Adipose tissue (tissue), 3 donors: ENCODE measurements around the gene SEC14L6. TPM values are rescaled to one million over a fixed set of nuclear protein-coding genes. Genes with fewer than 3 reads are reported as not detected.

ENCODE experiments used
- H3K27ac ChIP-seq: one replicate; pipeline ENCODE4 v1.5.1; 2013; ENCODE audit warnings: low read depth, low read length
- WGBS, 3 donors: extraction: QIAGEN DNeasy Blood & Tissue Kit; methylation state at CpG; one replicate each; pipeline ENCODE4 v1.1.7; 2013; 5-methylcytosine and 5-hydroxymethylcytosine counted together
- polyA plus RNA-seq, 3 donors: library from polyadenylated mRNA; stranded (reverse); fragments of 200-250 nt; gene quantifications; one replicate each; pipeline ENCODE4 v1.2.3, GENCODE V29; 2013
- donor health status: healthy with polysubstance abuse.
- donor health status: Bipolar disorder and iron deficiency.
- donor health status: healthy.

SEC14L6 gene
- polyA plus RNA-seq, 3 donors, result 0.11 to 1.3 (median 0.37) TPM

DNA sequence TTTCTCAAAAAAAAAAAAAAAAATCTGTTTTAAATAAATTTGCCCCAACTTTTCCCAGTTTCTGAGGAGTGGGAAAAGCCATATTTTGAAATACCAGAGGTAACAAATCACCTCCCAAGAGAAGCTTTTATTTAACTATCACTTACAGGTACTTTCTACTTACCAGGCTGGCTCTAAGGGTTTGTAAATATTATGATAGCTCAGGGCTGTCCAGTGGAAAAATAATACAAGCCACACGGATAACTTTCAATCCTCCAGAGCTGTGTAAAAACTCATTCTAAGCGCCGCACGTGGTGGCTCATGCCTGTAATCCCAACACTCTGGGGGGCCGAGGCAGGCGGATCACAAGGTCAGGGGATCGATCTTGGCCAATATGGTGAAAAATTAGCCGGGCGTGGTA, 35.4 kb downstream of the SEC14L6 start:
- 82 to 90% (median 89%) methylated on average over 9 of the region's 9 CpGs for WGBS, 3 donors
- no peak overlapping the region for H3K27ac ChIP-seq

- WGBS, 3 donors, result 56 to 96% (median 93%) methylated on average over 5 of the region's 5 CpGs
- H3K27ac ChIP-seq, result no peak overlapping the region
These were observed 38.3 kb downstream of the SEC14L6 start for GRCh38 chr22:30508216-30508615.

DNA sequence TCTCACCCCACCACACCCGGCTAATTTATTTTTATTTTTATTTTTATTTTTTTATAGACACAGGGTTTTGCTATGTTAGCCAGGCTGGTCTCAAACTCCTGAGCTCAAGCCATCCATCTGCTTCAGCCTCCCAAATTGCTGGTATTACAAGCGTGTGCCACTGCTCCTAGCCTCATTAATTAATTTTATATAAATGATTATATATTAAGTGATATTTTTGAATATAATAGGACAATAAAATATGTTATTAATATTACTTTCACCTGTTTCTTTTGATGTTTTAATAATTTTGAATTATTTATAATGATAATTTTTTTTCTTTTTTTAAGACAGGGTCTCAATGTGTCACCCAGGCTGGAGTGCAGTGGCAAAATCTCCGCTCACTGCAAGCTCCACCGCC, 38.9 kb downstream of the SEC14L6 start:
- H3K27ac ChIP-seq, result no peak overlapping the region
- WGBS, 3 donors, result 85 to 88% (median 86%) methylated on average over 4 of the region's 4 CpGs

GRCh38 chr22:30506507-30506968, 40.0 kb downstream of the SEC14L6 start:
- WGBS, 3 donors, result 75 to 82% (median 80%) methylated on average over 8 of the region's 8 CpGs
- H3K27ac ChIP-seq, result no peak overlapping the region

DNA sequence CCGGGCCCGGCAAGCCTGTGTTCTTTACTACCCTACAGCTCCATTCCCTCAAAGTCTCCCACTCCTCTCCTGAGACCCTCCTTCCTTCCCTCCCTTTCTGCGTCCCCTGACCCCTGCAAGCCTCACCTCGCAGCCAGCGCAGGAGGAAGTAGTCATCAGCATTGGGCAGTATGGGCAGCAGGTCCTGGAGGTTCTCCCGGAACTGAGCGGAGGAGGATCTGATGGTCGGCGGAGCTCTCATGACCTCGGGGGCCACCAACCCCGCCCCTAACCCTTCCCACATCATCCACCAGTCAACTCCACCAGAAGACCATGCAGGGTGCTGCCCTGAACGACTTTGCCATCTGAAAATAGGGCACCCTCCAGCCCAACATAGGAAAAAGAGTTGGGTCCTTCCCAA, 43.0 kb downstream of the SEC14L6 start:
- 72 to 80% (median 80%) methylated on average over 12 of the region's 12 CpGs for WGBS, 3 donors
- no peak overlapping the region for H3K27ac ChIP-seq

DNA sequence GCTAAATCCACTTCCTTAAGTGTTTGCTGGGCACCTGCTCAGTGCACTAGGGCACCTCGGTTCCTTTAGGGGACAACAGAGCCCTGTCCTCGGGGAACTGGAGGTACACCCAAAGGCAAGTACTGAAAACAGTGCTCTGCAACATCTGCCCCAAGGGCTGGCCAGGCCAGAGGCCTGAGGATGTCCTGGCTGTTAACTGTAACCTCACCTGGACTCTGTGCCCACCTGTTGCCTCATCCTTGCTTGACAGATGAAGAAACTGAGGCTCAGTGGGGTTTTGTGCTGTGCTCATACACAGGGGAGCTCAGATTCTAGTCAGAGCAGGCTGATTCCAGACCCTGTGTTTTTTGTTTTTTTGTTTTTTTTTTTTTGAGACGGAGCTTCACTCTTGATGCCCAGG, 43.6 kb downstream of the SEC14L6 start:
- WGBS, 3 donors, result 69 to 83% (median 83%) methylated on average over 3 of the region's 3 CpGs
- no peak overlapping the region for H3K27ac ChIP-seq

- H3K27ac ChIP-seq, result no peak overlapping the region
- 66 to 87% (median 81%) methylated on average over 4 of the region's 4 CpGs for WGBS, 3 donors
These were observed 44.4 kb downstream of the SEC14L6 start for GRCh38 chr22:30502153-30502552.

DNA sequence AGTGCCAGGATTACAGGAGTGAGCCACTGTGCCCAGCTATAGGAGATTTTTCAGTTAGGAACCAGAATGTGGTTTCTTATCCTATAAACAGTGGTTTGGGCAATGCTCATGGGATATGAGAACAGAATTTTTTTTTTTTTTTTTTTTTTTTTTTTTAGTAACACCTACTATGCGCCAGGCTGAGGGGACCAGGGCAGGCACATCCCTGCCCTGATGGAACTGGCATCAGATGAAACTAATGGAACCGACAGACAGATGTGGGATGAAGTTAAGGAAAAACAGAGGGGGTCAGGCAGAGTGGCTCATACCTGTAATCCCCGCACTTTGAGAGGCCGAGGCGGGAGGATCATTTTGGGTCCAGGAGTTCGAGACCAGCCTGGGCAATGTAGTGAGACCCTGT, 45.9 kb downstream of the SEC14L6 start:
- no peak overlapping the region for H3K27ac ChIP-seq
- 82 to 93% (median 91%) methylated on average over 6 of the region's 6 CpGs for WGBS, 3 donors

DNA sequence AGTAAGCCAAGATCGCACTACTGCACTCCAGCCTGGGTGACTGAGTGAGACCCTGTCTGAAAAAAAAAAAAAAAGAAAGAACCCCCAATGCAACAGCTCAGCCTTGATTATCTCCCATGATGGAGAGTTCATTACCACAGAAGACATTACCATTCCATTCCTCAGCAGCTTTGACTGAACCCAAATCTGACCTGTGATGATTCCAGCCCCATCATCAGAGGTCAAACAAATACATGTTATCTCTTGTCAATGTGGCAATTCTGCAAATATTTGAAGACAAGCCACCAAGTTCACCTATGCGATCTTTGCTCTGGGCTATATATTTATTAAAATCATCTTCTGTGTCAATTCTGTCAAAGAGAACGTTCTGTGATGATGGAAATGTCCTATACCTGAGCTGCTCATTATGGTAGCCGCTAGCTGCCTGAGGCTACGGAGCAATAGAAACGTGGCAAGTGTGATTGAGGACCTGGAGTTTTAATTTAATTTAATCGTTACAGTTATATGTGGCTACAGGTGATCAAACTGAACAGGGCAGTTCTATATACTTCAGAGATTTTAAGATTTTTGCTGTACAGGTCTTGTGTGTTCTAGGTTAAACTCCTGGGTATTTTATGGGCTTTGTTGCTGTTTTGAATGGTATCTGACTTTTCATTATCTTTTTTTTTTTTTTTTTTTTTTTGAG, 48.9 kb downstream of the SEC14L6 start:
- 72 to 88% (median 85%) methylated on average over 7 of the region's 7 CpGs for WGBS, 3 donors
- H3K27ac ChIP-seq, result no peak overlapping the region

DNA sequence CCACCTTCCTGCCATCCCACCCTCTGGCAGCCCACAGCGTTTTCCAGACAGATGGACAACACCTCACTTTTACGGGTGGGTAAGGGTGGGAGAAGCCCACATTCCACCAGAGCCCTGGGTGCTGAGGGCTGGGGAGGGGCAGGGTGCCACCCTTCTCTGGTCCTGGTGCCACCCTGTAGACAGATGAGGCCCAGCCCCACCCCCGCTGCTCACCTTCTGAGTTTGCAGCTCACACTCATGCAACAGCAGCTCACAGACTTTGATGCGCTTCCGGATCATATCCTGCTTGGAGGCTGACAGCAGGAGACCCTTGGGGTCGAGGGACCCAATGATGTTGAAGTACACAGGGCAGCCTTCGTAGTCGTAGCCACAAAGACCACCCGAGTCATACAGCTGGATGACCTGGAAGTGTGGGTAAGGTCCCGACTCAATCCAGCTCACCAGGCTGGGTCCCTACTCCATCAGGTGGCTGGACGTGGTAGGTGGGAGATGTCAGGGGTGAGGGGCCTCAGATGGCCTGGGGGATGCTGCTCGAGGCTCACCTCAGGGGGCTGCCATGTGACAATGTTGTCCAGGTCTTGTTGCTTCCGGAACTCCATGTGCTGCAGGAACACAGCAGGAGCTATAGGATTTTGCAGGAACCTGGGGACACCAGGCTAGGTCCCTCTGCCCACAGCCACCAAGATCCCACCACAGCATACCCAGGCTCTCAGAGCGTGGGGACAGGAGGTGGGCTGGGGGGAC, 51.3 kb downstream of the SEC14L6 start:
- 71 to 82% (median 82%) methylated on average over 14 of the region's 14 CpGs for WGBS, 3 donors

GRCh38 chr22:30492144-30492543, 54.4 kb downstream of the SEC14L6 start:
- WGBS, 3 donors, result 80 to 89% (median 88%) methylated on average over 12 of the region's 12 CpGs
- H3K27ac ChIP-seq, result no peak overlapping the region

More for the DNA sequence above, 51.3 kb downstream of the SEC14L6 start:
- no peak overlapping the region for H3K27ac ChIP-seq

- H3K27ac ChIP-seq, result no peak overlapping the region
- 89 to 91% (median 90%) methylated on average over 6 to 7 of the region's 7 CpGs for WGBS, 3 donors
These were observed 55.2 kb downstream of the SEC14L6 start for GRCh38 chr22:30491381-30491780.

- H3K27ac ChIP-seq, result no peak overlapping the region
- 67 to 71% (median 69%) methylated on average over 11 of the region's 11 CpGs for WGBS, 3 donors
These were observed 56.1 kb downstream of the SEC14L6 start for GRCh38 chr22:30490399-30490798.

GRCh38 chr22:30488121-30488520, 58.4 kb downstream of the SEC14L6 start:
- WGBS, 3 donors, result 72 to 84% (median 76%) methylated on average over 7 of the region's 7 CpGs
- H3K27ac ChIP-seq, result no peak overlapping the region

- WGBS, 3 donors, result 38 to 76% (median 74%) methylated on average over 8 of the region's 8 CpGs
- no peak overlapping the region for H3K27ac ChIP-seq
These were observed 59.9 kb downstream of the SEC14L6 start for GRCh38 chr22:30486661-30487115.

DNA sequence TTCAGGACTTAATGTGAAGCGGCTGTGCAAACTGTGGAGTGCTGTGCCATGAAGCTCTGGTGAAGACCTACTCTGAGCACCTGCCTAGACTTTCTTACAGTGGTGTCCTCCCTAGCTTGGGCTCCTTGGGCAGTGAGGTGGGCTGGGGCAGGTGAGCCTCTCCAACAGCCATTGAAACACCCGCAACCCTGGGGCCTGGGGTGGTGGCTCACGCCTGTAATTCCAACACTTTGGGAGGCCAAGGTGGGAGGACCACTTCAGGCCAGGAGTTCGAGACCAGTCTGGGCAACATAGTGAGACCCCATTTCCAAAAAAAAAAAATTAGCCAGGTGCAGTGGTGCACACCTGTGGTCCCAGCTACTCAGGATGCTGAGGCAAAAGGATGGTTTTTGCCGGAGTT, 60.4 kb downstream of the SEC14L6 start:
- 92 to 95% (median 93%) methylated on average over 5 of the region's 5 CpGs for WGBS, 3 donors

GRCh38 chr22:30485362-30485988, 61.1 kb downstream of the SEC14L6 start:
- WGBS, 3 donors, result 27 to 43% (median 28%) methylated on average over 18 of the region's 18 CpGs
- H3K27ac ChIP-seq, result no peak overlapping the region

More for the DNA sequence above, 60.4 kb downstream of the SEC14L6 start:
- no peak overlapping the region for H3K27ac ChIP-seq

DNA sequence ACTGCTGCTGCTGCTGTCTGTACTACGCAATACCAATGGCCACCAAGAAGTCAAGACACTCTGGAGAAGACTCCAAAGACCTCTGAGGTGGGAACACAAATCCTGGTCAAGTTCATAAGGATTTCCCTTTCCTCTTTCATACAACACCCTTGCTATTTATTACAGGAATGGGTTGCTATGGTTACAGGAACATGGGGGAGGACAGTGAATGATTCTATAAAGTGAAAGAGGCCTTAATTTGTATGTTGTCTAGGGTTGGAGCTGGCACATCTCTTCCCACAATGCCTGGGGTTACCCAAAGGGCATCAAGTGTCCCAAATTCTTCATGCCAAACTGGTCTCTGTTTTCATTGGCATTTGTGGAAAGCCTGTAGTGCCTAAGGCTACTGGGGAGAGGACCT, 63.4 kb downstream of the SEC14L6 start:
- WGBS, 3 donors, result 55 to 92% (median 92%) methylated on average over 1 of the region's 1 CpG

GRCh38 chr22:30481711-30482110, 64.8 kb downstream of the SEC14L6 start:
- 79 to 88% (median 80%) methylated on average over 5 of the region's 5 CpGs for WGBS, 3 donors
- no peak overlapping the region for H3K27ac ChIP-seq

More for the DNA sequence above, 63.4 kb downstream of the SEC14L6 start:
- no peak overlapping the region for H3K27ac ChIP-seq
